ENCODE data around the gene OR51G1.
"Not testable (repeated sequence)": the region's sequence is repeated elsewhere in the genome, so short reads cannot be mapped to it uniquely, and the experiment has no call there.

The OR51G1 gene

GRCh38 chr11:4924239-4924638, at the start of gene OR51G1:
Gene OR51G1 (minus strand): TSS chr11:4924339. CDS start chr11:4924339, 0 bp downstream.
- DNase-seq (ENCODE audit: low read depth): no peak

GRCh38 chr11:4962816-4963215, 38.7 kb upstream of the OR51G1 start:
- DNase-seq (ENCODE audit: low read depth): no peak

GRCh38 chr11:4960877-4961276, 36.7 kb upstream of the OR51G1 start:
- no peak for DNase-seq (ENCODE audit: low read depth)

- DNase-seq (ENCODE audit: low read depth): no peak
Measured at GRCh38 chr11:4957396-4957795, 33.3 kb upstream of the OR51G1 start.

GRCh38 chr11:4955613-4956012, 31.5 kb upstream of the OR51G1 start, which contains the start of gene OR51A2:
Gene OR51A2 (minus strand): TSS chr11:4955713. CDS start chr11:4955713, 0 bp downstream.
- DNase-seq (ENCODE audit: low read depth): not testable (repeated sequence)

- no peak for DNase-seq (ENCODE audit: low read depth)
Measured at GRCh38 chr11:4947505-4947904, 23.4 kb upstream of the OR51G1 start, which contains the start of gene OR51A4. Gene OR51A4 (minus strand): TSS chr11:4947605. CDS start chr11:4947100, 505 bp downstream.

GRCh38 chr11:4936745-4937144, 12.6 kb upstream of the OR51G1 start:
- no peak for DNase-seq (ENCODE audit: low read depth)

GRCh38 chr11:4932751-4933150, 8.6 kb upstream of the OR51G1 start:
- DNase-seq (ENCODE audit: low read depth): no peak

GRCh38 chr11:4926608-4927007, 2.5 kb upstream of the OR51G1 start:
- DNase-seq (ENCODE audit: low read depth): no peak

GRCh38 chr11:4922304-4922703, 1.8 kb downstream of the OR51G1 start:
- no peak for DNase-seq (ENCODE audit: low read depth)

- no peak for DNase-seq (ENCODE audit: low read depth)
Measured at GRCh38 chr11:4921796-4922195, 2.3 kb downstream of the OR51G1 start.

- DNase-seq (ENCODE audit: low read depth): no peak
Measured at GRCh38 chr11:4919250-4919649, 4.9 kb downstream of the OR51G1 start, which contains the start of gene OR51G2. Gene OR51G2 (minus strand): TSS chr11:4919350. CDS start chr11:4915663, 3,687 bp downstream.

GRCh38 chr11:4916581-4916980, 7.6 kb downstream of the OR51G1 start:
- DNase-seq (ENCODE audit: low read depth): no peak

GRCh38 chr11:4903484-4903883, 20.7 kb downstream of the OR51G1 start, which contains the start of gene OR51A7:
Gene OR51A7 (plus strand): TSS chr11:4903783. CDS start chr11:4907370, 3,587 bp downstream.
- DNase-seq (ENCODE audit: low read depth): no peak

GRCh38 chr11:4891996-4892640, 32.0 kb downstream of the OR51G1 start:
- DNase-seq (ENCODE audit: low read depth): no peak

GRCh38 chr11:4890279-4890678, 33.9 kb downstream of the OR51G1 start:
- DNase-seq (ENCODE audit: low read depth): no peak

GRCh38 chr11:4887591-4887990, 36.5 kb downstream of the OR51G1 start:
- no peak for DNase-seq (ENCODE audit: low read depth)

- no peak for DNase-seq (ENCODE audit: low read depth)
Measured at GRCh38 chr11:4886186-4886585, 38.0 kb downstream of the OR51G1 start.

- DNase-seq (ENCODE audit: low read depth): no peak
Measured at GRCh38 chr11:4884361-4884760, 39.8 kb downstream of the OR51G1 start.

GRCh38 chr11:4882543-4882942, 41.6 kb downstream of the OR51G1 start:
- DNase-seq (ENCODE audit: low read depth): no peak

- no peak for DNase-seq (ENCODE audit: low read depth)
Measured at GRCh38 chr11:4881860-4882500, 42.2 kb downstream of the OR51G1 start, which contains the start of gene OR51T1. Gene OR51T1 (plus strand): TSS chr11:4881900. CDS start chr11:4881900, 0 bp downstream.

- no peak for DNase-seq (ENCODE audit: low read depth)
Measured at GRCh38 chr11:4881188-4881587, 43.0 kb downstream of the OR51G1 start.
